Stomach (tissue), 4 donors: Measurements from ENCODE around the gene PEX26.

Experiments
- EP300 ChIP-seq: sonication (generic); formaldehyde crosslinking; IDR thresholded peaks from one replicate; pipeline ENCODE4 v1.6.1; 2017; ENCODE audit warnings: antibody characterized with exemption
- POLR2AphosphoS5 ChIP-seq, 3 donors: sonication (generic); formaldehyde crosslinking; IDR thresholded peaks; one replicate each; pipeline ENCODE4 v1.6.1; 2016; ENCODE audit warnings: antibody characterized with exemption in 3 of 3
- TF ChIP-seq, protein P1 (sequence below), 7 experiments: fragments of 450-650 bp in 4 of 7; fragments of 200-600 bp in 3 of 7; sonication (generic) in 3 of 7; IDR thresholded peaks; one replicate each; pipeline ENCODE4 v1.5.1; 2016 to 2019; ENCODE audit warnings: antibody characterized with exemption in 7 of 7, control low read depth in 2 of 7, mild to moderate bottlenecking in 1 of 7

DNA sequence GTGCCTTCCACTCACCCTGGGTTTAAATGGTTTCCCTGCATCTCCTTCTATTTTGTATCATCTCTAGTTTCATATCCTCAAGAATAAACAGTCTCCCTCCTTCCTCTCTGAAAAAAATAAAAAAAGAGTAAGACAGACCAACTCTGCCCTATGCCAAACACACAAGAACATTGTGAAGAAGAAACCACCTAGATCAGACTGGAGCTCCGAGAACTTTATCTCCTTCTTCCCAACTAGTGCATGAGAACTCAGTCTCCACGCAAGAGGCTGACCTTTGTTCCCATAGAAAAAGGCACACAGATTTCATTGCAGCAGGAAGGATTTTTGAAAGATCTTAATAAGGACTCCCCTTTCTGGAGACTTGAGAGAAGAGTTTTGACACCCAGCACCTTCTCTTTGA, 8.7 kb upstream of the PEX26 start:
- TF ChIP-seq, protein P1, sequence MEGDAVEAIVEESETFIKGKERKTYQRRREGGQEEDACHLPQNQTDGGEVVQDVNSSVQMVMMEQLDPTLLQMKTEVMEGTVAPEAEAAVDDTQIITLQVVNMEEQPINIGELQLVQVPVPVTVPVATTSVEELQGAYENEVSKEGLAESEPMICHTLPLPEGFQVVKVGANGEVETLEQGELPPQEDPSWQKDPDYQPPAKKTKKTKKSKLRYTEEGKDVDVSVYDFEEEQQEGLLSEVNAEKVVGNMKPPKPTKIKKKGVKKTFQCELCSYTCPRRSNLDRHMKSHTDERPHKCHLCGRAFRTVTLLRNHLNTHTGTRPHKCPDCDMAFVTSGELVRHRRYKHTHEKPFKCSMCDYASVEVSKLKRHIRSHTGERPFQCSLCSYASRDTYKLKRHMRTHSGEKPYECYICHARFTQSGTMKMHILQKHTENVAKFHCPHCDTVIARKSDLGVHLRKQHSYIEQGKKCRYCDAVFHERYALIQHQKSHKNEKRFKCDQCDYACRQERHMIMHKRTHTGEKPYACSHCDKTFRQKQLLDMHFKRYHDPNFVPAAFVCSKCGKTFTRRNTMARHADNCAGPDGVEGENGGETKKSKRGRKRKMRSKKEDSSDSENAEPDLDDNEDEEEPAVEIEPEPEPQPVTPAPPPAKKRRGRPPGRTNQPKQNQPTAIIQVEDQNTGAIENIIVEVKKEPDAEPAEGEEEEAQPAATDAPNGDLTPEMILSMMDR (IDR thresholded peaks at IDR 0.05) = no peak
- TF ChIP-seq EP300 (no peak), POLR2AphosphoS5 (IDR thresholded peaks at IDR 0.05) (no peak)
